Measurements from ENCODE around the gene CELF5. TPM values are rescaled to one million over a fixed set of nuclear protein-coding genes. Genes with fewer than 3 reads are reported as not detected.
"Not testable (repeated sequence)": the region's sequence is repeated elsewhere in the genome, so short reads cannot be mapped to it uniquely, and the experiment has no call there.

CELF5 gene
- total RNA-seq, 2 experiments from 2014 or later: 0.06 to 0.20 TPM

DNA sequence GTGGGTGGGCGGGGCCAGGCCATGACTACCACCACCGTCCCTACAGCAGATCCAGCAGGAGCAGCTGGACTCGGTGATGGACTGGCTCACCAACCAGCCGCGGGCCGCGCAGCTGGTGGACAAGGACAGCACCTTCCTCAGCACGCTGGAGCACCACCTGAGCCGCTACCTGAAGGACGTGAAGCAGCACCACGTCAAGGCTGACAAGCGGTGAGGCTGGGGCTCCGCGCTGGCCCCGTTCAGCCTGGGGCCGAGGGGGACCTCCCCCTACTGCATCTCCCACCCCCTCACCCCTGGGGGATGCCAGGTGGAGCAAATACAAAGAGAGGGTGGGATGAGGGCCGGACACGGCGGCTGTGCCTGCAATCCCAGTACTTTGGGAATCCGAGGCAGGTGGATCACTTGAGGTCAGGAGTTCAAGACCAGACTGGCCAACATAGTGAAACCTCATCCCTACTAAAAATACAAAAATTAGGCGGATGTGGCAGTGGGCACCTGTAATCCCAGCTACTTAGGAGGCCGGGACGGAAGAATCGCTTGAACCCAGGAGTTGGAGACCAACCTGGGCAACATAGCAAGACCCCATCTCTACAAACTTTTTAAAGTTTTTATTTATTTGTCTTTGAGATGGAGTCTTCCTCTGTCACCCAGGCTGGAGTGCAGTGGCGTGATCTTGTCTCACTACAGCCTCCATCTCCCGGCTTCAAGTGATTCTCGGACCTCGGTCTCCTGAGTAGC, 18.1 kb upstream of the CELF5 start:
- POLR2A ChIA-PET: no interaction called here
- peaks cover 5% of the 10 kb centered on the region for H3K4me1 Mint-ChIP-seq
- no peak overlapping the region for H3K27ac Mint-ChIP-seq
- H3K9me3 Mint-ChIP-seq: no peaks in the 10 kb centered on the region
- H3K4me3 Mint-ChIP-seq: no peak overlapping the region
- H3K27me3 Mint-ChIP-seq: no peaks in the 10 kb centered on the region
- CTCF ChIA-PET: interaction anchor here (1.4 kb wide), 1 partner anchor 17 kb away, joined by 3 read pairs; no protein-coding TSS in a partner anchor
- no peak for DNase-seq
- H3K36me3 Mint-ChIP-seq (ENCODE audit: low read depth): peaks cover 2% of the 10 kb centered on the region

DNA sequence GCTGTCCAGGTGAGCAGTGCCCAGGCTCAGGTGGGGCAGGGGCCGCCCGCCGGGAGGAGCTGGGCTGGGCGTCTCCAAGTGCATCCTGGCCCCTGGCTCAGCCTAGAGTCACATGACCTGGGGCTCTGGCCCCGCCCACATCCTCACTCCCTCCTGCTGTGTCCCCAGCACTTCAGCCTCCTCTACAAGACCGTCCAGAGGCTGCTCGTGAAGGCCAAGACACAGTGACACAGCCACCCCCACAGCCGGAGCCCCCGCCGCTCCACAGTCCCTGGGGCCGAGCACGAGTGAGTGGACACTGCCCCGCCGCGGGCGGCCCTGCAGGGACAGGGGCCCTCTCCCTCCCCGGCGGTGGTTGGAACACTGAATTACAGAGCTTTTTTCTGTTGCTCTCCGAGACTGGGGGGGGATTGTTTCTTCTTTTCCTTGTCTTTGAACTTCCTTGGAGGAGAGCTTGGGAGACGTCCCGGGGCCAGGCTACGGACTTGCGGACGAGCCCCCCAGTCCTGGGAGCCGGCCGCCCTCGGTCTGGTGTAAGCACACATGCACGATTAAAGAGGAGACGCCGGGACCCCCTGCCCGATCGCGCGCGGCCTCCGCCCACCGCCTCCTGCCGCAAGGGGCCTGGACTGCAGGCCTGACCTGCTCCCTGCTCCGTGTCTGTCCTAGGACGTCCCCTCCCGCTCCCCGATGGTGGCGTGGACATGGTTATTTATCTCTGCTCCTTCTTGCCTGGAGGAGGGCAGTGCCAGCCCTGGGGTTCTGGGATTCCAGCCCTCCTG, 16.8 kb upstream of the CELF5 start:
- DNase-seq: no peak
- Mint-ChIP-seq H3K27me3 (no peaks in the 10 kb centered on the region), H3K4me3 (no peak overlapping the region), H3K27ac (no peak overlapping the region), H3K9me3 (no peaks in the 10 kb centered on the region), H3K36me3 (ENCODE audit: low read depth) (peaks cover 2% of the 10 kb centered on the region), H3K4me1 (peaks cover 5% of the 10 kb centered on the region)
- ChIA-PET CTCF (interaction anchor here (1.0 to 1.4 kb wide), 2 partner anchors 13 to 18 kb away, joined by 3 read pairs; no protein-coding TSS in a partner anchor), POLR2A (no interaction called here)

DNA sequence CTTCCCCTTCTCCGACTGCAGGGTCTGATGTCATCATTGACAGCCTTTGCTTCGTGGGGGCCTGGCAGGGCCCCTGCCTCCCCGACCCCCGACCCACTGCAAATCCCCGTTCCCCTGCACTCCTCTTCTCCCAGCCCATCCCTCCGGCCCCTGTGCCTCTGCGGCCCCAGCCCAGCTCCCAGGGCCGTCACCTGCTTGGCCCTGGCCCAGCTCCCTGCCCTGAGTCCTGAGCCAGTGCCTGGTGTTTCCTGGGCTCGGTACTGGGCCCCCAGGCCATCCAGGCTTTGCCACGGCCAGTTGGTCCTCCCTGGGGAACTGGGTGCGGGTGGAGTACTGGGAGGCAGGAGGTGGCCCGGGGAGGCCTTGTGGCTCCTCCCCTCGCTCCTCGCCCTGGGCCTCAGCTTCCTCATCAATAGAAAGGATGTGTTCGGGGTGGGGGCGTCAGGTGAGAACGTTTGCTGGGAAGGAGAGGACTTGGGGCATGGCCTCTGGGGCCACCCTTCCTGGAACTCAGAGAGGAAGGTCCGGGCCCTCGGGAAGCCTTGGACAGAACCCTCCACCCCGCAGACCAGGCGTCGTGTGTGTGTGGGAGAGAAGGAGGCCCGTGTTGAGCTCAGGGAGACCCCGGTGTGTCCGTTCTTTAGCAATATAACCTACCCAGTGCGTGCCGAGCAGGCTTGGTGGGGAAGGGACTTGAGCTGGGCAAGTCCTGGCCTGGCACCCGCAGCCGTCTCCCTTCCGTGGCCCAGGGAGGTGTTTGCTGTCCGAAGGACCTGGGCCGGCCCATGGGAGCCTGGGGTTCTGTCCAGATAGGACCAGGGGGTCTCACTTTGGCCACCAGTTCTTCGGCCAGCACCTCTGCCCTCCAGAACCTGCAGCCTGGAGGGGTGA, 15.9 kb upstream of the CELF5 start:
- POLR2A ChIA-PET: no interaction called here
- CTCF ChIA-PET: interaction anchor here (1.0 kb wide), 1 partner anchor 14 kb away, joined by 3 read pairs; no protein-coding TSS in a partner anchor
- Mint-ChIP-seq H3K4me3 (no peak overlapping the region), H3K27me3 (no peaks in the 10 kb centered on the region), H3K36me3 (ENCODE audit: low read depth) (peaks cover 2% of the 10 kb centered on the region), H3K4me1 (peaks cover 5% of the 10 kb centered on the region), H3K9me3 (no peaks in the 10 kb centered on the region), H3K27ac (peak overlapping the region; percentile 36)
- no peak for DNase-seq

DNA sequence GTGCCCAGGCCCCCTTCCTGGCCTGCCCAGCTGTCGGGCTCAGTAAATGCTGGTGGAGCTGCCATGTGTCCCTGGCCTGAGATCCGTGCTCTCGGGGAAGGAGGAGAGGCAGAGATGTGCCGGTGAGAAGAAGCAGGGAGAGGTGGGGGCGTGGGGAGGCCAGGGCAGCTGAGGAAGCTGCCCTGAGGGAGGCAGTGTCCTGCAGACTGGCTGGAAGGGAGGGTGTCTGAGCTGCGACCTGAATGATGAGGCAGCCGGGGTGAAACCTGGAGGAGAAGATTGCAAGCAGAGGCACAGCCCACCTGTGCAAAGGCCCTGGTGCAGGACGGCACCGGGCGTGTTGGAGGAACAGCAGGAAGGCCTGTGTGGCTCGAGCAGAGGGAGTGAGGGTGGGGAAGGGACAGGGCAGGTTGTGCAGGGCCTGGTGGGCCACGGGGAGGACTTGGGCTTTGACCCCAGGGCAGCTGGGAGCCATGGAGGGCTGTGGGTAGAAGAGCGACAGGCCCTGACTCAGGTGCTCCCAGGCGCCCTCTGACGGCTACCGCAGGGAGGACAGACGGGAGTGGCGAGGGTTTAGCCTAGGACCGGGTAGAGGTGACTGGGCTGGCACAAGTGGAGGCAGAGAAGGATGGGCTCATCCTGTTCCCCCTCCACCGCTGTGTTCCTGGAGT, 14.0 kb upstream of the CELF5 start:
- peak; percentile 70 for DNase-seq
- Mint-ChIP-seq H3K36me3 (ENCODE audit: low read depth) (no peaks in the 10 kb centered on the region), H3K9me3 (no peaks in the 10 kb centered on the region), H3K27ac (peak overlapping the region; percentile 60), H3K4me3 (no peak overlapping the region), H3K4me1 (peaks cover 5% of the 10 kb centered on the region), H3K27me3 (no peaks in the 10 kb centered on the region)
- ChIA-PET CTCF (no interaction called here), POLR2A (no interaction called here)

DNA sequence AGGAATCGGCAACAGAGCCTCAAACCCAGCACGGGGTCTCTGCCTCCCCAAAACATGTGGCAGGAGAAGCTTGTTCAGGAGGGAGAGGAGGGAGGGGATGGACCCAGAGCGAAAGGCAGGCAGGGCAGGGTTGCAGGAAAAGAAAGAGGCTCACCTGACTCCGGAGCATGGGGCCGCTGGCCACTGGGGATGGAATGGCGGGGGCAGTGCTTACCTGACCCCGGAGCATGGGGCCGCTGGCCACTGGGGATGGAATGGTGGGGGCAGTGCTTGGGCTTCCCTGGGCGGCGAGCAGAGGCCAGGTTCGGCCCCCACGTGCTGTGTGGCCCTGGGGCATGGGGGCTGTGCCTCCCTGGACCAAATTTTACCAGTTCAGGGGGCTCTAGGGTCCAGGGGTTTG, 13.3 kb upstream of the CELF5 start:
- no peak overlapping the region for H3K27ac Mint-ChIP-seq
- CTCF ChIA-PET: interaction anchor here (0.6 to 0.9 kb wide), 2 partner anchors 13 to 236 kb away, joined by 3 to 4 read pairs; no protein-coding TSS in a partner anchor
- peaks cover 5% of the 10 kb centered on the region for H3K4me1 Mint-ChIP-seq
- no peak overlapping the region for H3K4me3 Mint-ChIP-seq
- DNase-seq: no peak
- H3K36me3 Mint-ChIP-seq (ENCODE audit: low read depth): no peaks in the 10 kb centered on the region
- H3K27me3 Mint-ChIP-seq: no peaks in the 10 kb centered on the region
- H3K9me3 Mint-ChIP-seq: no peaks in the 10 kb centered on the region
- POLR2A ChIA-PET: interaction anchor here (0.6 kb wide), 1 partner anchor 1268 kb away, joined by 7 read pairs; no protein-coding TSS in a partner anchor

DNA sequence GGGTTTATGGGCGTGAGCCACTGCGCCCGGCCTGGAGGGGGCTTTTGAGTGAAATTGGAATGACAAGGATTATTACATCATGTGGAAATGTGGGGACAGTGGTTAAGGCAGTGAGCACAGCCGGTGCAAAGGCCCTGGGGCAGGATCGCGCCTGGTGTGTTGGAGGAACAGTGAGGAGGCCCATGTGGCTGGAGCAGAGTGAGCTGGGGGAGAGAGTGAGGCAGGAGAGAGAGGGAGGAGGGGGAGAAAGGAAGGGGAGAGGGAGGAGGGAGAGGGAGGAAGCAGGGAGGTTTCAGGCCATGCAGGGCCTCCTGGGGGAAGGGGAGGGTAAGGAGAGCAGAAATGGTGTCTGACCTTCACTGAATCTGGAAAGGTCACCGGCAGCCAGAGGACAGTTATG, 11.3 kb upstream of the CELF5 start:
- no peak for DNase-seq
- no peak overlapping the region for H3K4me3 Mint-ChIP-seq
- H3K4me1 Mint-ChIP-seq: peaks cover 5% of the 10 kb centered on the region
- ChIA-PET CTCF (interaction anchor here (0.6 kb wide), 1 partner anchor 30 kb away, joined by 3 read pairs; no protein-coding TSS in a partner anchor), POLR2A (no interaction called here)
- no peaks in the 10 kb centered on the region for H3K27me3 Mint-ChIP-seq
- no peaks in the 10 kb centered on the region for H3K9me3 Mint-ChIP-seq
- H3K27ac Mint-ChIP-seq: no peak overlapping the region
- no peaks in the 10 kb centered on the region for H3K36me3 Mint-ChIP-seq (ENCODE audit: low read depth)

DNA sequence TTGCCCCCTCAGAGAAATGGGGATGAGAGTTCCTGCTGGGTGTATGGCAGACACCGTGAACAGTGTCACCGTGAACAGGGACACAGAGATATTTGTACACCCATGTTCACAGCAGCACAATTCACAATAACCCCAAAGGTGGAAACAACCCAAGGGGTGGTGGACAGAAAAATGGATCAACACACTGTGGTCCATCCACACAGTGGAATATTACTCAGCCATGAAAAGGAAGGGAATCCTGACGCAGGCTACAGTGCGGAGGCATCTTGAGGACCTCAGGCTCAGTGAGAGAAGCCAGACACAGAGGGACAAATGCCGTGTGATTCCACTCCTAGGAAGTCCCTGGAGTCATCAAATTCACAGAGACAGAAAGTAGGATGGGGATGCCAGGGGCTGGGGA, 7.6 kb upstream of the CELF5 start:
- no peaks in the 10 kb centered on the region for H3K27me3 Mint-ChIP-seq
- H3K9me3 Mint-ChIP-seq: no peaks in the 10 kb centered on the region
- no peak overlapping the region for H3K4me3 Mint-ChIP-seq
- ChIA-PET POLR2A (no interaction called here), CTCF (no interaction called here)
- no peak for DNase-seq
- no peaks in the 10 kb centered on the region for H3K4me1 Mint-ChIP-seq
- peak overlapping the region; percentile 66 for H3K27ac Mint-ChIP-seq
- H3K36me3 Mint-ChIP-seq (ENCODE audit: low read depth): no peaks in the 10 kb centered on the region

DNA sequence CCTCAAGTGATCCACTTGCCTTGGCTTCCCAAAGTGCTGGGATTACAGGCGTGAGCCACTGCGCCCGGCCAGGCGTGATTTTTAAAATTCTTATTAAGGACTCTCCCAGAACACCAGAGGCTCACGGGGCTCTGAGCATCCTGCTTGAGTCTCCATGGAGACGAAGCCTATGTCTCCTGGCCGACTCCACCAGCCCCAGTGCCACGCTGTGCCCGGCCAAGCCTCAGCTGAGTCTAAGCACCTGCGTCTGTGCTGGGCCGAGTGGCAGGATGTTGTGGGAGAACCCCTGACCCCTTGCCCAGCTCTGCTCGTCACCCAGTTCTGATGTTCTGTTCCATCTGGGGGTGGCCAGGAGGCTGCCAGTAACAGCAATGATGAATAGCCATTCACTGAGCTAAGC, 3.9 kb upstream of the CELF5 start:
- no peaks in the 10 kb centered on the region for H3K4me1 Mint-ChIP-seq
- H3K36me3 Mint-ChIP-seq (ENCODE audit: low read depth): no peaks in the 10 kb centered on the region
- H3K9me3 Mint-ChIP-seq: no peaks in the 10 kb centered on the region
- H3K27ac Mint-ChIP-seq: no peak overlapping the region
- ChIA-PET POLR2A (no interaction called here), CTCF (no interaction called here)
- peaks cover 5% of the 10 kb centered on the region for H3K27me3 Mint-ChIP-seq
- no peak for DNase-seq
- H3K4me3 Mint-ChIP-seq: no peak overlapping the region

DNA sequence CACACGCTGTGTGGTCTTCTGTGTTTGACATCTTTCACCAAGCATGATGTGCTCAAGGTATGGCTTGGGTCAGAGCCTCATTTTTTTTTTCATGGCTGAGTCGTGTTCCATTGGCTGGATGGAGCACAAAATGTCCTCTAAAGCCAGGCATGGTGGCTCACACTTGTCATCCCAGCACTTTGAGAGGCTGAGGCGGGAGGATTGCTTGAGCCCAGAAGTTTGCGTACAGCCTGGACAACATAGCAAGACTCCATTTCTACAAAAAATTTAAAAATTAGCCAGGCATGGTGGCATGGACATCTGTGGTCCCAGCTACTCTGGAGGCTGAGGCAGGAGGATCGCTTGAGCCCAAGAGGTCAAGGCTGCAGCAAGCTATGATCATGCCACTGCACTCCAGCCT, 2.9 kb upstream of the CELF5 start:
- POLR2A ChIA-PET: not testable (repeated sequence)

DNA sequence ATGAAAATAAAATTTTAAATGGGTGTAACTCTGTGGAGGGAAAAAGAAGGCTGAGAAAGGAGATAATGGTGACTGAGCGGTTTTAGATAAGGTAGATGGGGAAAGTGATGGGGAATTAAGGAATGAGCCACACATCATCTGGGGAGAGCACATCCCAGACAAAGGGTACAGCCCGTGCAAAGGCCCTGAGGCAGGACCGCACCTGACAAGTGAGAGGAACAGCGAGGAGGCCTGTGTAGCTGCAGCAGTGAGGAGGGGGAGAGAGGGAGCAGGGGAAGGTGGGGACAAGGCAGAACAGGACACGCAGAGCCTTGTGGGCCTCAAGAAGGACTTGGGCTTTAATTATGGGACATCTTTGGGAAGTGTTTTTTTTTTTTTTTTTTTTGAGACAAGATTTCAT, 1.8 kb upstream of the CELF5 start:
- Mint-ChIP-seq H3K27me3 (peaks cover 19% of the 10 kb centered on the region), H3K9me3 (no peaks in the 10 kb centered on the region)
- CTCF ChIA-PET: no interaction called here

More for the DNA sequence above, 2.9 kb upstream of the CELF5 start:
- H3K4me3 Mint-ChIP-seq; DNase-seq; H3K36me3 Mint-ChIP-seq (ENCODE audit: low read depth); CTCF ChIA-PET; H3K9me3 Mint-ChIP-seq; H3K27ac Mint-ChIP-seq; H3K4me1 Mint-ChIP-seq: not testable (repeated sequence)
- H3K27me3 Mint-ChIP-seq: peaks cover 12% of the 10 kb centered on the region

DNA sequence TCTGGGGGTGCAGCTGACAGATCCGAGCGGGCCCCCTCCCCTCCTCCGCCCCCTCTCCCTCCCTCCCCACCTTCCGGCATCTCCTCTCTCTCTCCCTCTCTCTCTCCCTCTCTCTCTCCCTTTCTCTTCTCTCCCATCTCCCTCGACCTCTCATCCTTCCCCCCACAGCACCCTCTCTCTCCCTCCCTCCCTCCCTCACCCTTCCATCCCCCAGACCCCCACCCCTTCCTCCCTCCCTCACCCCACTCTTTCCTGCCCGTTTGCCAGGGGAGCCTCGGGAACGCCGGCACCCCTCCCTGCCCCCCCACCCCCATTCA, 666 bp downstream of the CELF5 start:
- no peak overlapping the region for H3K4me3 Mint-ChIP-seq
- no peaks in the 10 kb centered on the region for H3K9me3 Mint-ChIP-seq
- H3K27me3 Mint-ChIP-seq: peaks cover 32% of the 10 kb centered on the region
- H3K4me1 Mint-ChIP-seq: no peaks in the 10 kb centered on the region
- no peak overlapping the region for H3K27ac Mint-ChIP-seq
- POLR2A ChIA-PET: no interaction called here
- CTCF ChIA-PET: no interaction called here
- H3K36me3 Mint-ChIP-seq (ENCODE audit: low read depth): no peaks in the 10 kb centered on the region
- DNase-seq: no peak

More for the DNA sequence above, 1.8 kb upstream of the CELF5 start:
- Mint-ChIP-seq H3K36me3 (ENCODE audit: low read depth) (no peaks in the 10 kb centered on the region), H3K27ac (no peak overlapping the region), H3K4me3 (no peak overlapping the region), H3K4me1 (no peaks in the 10 kb centered on the region)
- DNase-seq: no peak
- POLR2A ChIA-PET: no interaction called here

DNA sequence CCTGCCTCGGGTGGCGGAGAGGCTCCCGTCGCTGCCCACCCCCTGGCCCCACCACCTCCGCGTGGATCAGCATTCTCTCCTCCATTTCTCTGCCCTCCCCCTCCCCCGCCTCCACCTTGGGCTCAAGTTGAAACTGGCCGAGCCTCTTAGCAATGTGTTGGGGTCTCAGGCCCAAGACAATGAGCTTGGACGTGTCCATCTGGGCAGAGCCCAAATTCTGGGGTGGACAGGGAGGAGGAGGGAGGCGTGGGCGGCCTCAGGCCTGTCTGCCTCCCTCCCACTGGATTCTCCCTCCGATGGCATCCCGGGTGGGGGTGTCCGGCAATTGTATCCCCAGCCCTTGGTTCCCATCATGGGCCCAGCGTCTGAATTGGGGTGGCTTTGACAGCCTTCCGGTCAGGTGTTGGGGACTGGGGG, 1.2 kb downstream of the CELF5 start:
- no peak overlapping the region for H3K4me3 Mint-ChIP-seq
- ChIA-PET POLR2A (no interaction called here), CTCF (no interaction called here)
- H3K36me3 Mint-ChIP-seq (ENCODE audit: low read depth): no peaks in the 10 kb centered on the region
- H3K27ac Mint-ChIP-seq: no peak overlapping the region
- no peaks in the 10 kb centered on the region for H3K9me3 Mint-ChIP-seq
- H3K27me3 Mint-ChIP-seq: peaks cover 32% of the 10 kb centered on the region
- no peaks in the 10 kb centered on the region for H3K4me1 Mint-ChIP-seq
- no peak for DNase-seq

All from activated CD4-positive, alpha-beta T cell treated with anti-CD3 and anti-CD28 coated beads, Interleukin-2, amount 10 ng/mL, durations not matched to agents 7 days and 5 days (primary cell).